CD14-positive monocyte (primary cell): ENCODE measurements around the gene NDP. TPM values are rescaled to one million over a fixed set of nuclear protein-coding genes. Genes with fewer than 3 reads are reported as not detected.

Experiments
- DNase-seq, 3 donors: peaks; one replicate each; pipeline ENCODE4 v3.0.0-alpha.2; 2011 to 2022
- H2AFZ ChIP-seq: 2 replicates; pipeline ENCODE4 v1.6.0; 2012; ENCODE audit warnings: mild to moderate bottlenecking, low read depth, low read length, inconsistent platforms; ENCODE audit not compliant: insufficient read depth, poor library complexity, severe bottlenecking
- H3K27ac ChIP-seq, 2 donors: 1 replicate in 1 of 2; 2 replicates in 1 of 2; pipeline ENCODE4 v1.5.1; 2012 to 2013; ENCODE audit warnings: low read length in 2 of 2, control low read depth in 1 of 2, inconsistent platforms in 1 of 2, low read depth in 1 of 2, mild to moderate bottlenecking in 1 of 2
- H3K27me3 ChIP-seq, 2 donors: one replicate each; pipeline versions ENCODE4 v1.6.0 to v1.6.1; 2011 to 2013; ENCODE audit warnings: low read length in 2 of 2; ENCODE audit not compliant: control insufficient read depth in 2 of 2, insufficient read depth in 2 of 2
- H3K36me3 ChIP-seq, 2 donors: replicated peaks in 1 of 2; 1 replicate in 1 of 2; 2 replicates in 1 of 2; pipeline versions ENCODE4 v1.5.1 to v1.6.1; 2012 to 2013; ENCODE audit warnings: low read length in 2 of 2, control low read depth in 1 of 2, inconsistent platforms in 1 of 2, mild to moderate bottlenecking in 1 of 2; ENCODE audit not compliant: insufficient read depth in 2 of 2, control insufficient read depth in 1 of 2
- H3K4me1 ChIP-seq, 2 donors: 1 replicate in 1 of 2; 2 replicates in 1 of 2; pipeline versions ENCODE4 v1.5.1 to v1.6.1; 2012 to 2013; ENCODE audit warnings: low read length in 2 of 2, control low read depth in 1 of 2, inconsistent platforms in 1 of 2, mild to moderate bottlenecking in 1 of 2, moderate library complexity in 1 of 2; ENCODE audit not compliant: insufficient read depth in 2 of 2, control insufficient read depth in 1 of 2
- H3K4me2 ChIP-seq: replicated peaks from 2 replicates; pipeline ENCODE3; 2012; ENCODE audit warnings: low read length, moderate library complexity, mild to moderate bottlenecking; ENCODE audit not compliant: poor library complexity, severe bottlenecking; ENCODE audit errors: extremely low read depth
- H3K4me3 ChIP-seq, 3 experiments: fragments of 200-600 bp in 1 of 3; sonication (generic) in 1 of 3; replicated peaks in 1 of 3; 1 replicate in 2 of 3; 2 replicates in 1 of 3; pipeline ENCODE4 v1.5.1; 2011 to 2013; ENCODE audit warnings: low read length in 3 of 3, mild to moderate bottlenecking in 3 of 3, control low read depth in 2 of 3, low read depth in 2 of 3, inconsistent platforms in 1 of 3, moderate library complexity in 1 of 3
- H3K79me2 ChIP-seq: 2 replicates; pipeline ENCODE4 v1.6.0; 2012; ENCODE audit warnings: mild to moderate bottlenecking, control low read depth, inconsistent platforms, low read length, moderate library complexity; ENCODE audit not compliant: insufficient read depth
- H3K9ac ChIP-seq: 2 replicates; pipeline ENCODE4 v1.6.0; 2017; ENCODE audit warnings: low read length, mild to moderate bottlenecking; ENCODE audit not compliant: insufficient read depth, poor library complexity, severe bottlenecking
- H3K9me3 ChIP-seq, 2 donors: replicated peaks in 1 of 2; 1 replicate in 1 of 2; 2 replicates in 1 of 2; pipeline versions ENCODE4 v1.5.1 to v1.6.1; 2012 to 2013; ENCODE audit warnings: low read length in 2 of 2, control low read depth in 1 of 2; ENCODE audit not compliant: control insufficient read depth in 1 of 2, insufficient read depth in 1 of 2
- H4K20me1 ChIP-seq: 2 replicates; pipeline ENCODE4 v1.6.0; 2012; ENCODE audit warnings: mild to moderate bottlenecking, low read length, control low read depth, moderate library complexity; ENCODE audit not compliant: insufficient read depth
- H3K27ac Mint-ChIP-seq, 7 donors: one replicate each; pipeline ENCODE4 v1.8.0; 2020; ENCODE audit warnings: mild to moderate bottlenecking in 7 of 7, mixed read lengths in 7 of 7, moderate library complexity in 6 of 7, inconsistent platforms in 2 of 7
- H3K27me3 Mint-ChIP-seq, 3 donors: one replicate each; pipeline ENCODE4 v1.8.0; 2021 to 2022; ENCODE audit warnings: low read depth in 3 of 3, mild to moderate bottlenecking in 3 of 3, mixed read lengths in 3 of 3, moderate library complexity in 3 of 3, inconsistent platforms in 1 of 3
- H3K36me3 Mint-ChIP-seq, 2 donors: one replicate each; pipeline ENCODE4 v1.8.0; 2020; ENCODE audit warnings: mixed read lengths in 2 of 2, inconsistent platforms in 1 of 2, mild to moderate bottlenecking in 1 of 2
- H3K4me1 Mint-ChIP-seq: one replicate; pipeline ENCODE4 v1.8.0; 2020; ENCODE audit warnings: mild to moderate bottlenecking, mixed read lengths
- H3K4me3 Mint-ChIP-seq, 2 donors: one replicate each; pipeline ENCODE4 v1.8.0; 2020; ENCODE audit warnings: mild to moderate bottlenecking in 2 of 2, mixed read lengths in 2 of 2, moderate library complexity in 1 of 2
- H3K9me3 Mint-ChIP-seq, 7 donors: one replicate each; pipeline ENCODE4 v1.8.0; 2020 to 2022; ENCODE audit warnings: mixed read lengths in 7 of 7, mild to moderate bottlenecking in 6 of 7, moderate library complexity in 6 of 7, inconsistent platforms in 2 of 7
- WGBS: methylation state at CpG from one replicate; pipeline ENCODE4 v1.1.5; 2013; ENCODE audit warnings: missing lambda C conversion rate; ENCODE audit not compliant: insufficient coverage; 5-methylcytosine and 5-hydroxymethylcytosine counted together
- intact Hi-C, 2 donors: fragments of 100-400 bp; cut with micrococcal nuclease; formaldehyde crosslinking; loops; one replicate each; pipeline versions ENCODE4 v1.15.0 to v1.15.1; 2023
- polyA minus RNA-seq: library from RNA; depleted of rRNA, polyadenylated mRNA; stranded (reverse); fragments of >200 nt; gene quantifications from 2 replicates; pipeline ENCODE4 v1.2.3, GENCODE V29; 2012
- polyA plus RNA-seq, 3 donors: library from polyadenylated mRNA; depleted of rRNA in 1 of 3; unstranded in 2 of 3; stranded (reverse) in 1 of 3; fragments of 300-500 nt in 2 of 3; fragments of >200 nt in 1 of 3; fragmentation: Illumina TruSeq in 2 of 3; gene quantifications; 1 replicate in 2 of 3; 2 replicates in 1 of 3; pipeline ENCODE4 v1.2.3, GENCODE V29; 2012 to 2021
- total RNA-seq, 12 experiments: library from RNA in 1 of 12; stranded (reverse) in 1 of 12; fragments of 120-200 nt in 1 of 12; gene quantifications; one replicate each; pipeline ENCODE4 v1.2.4 and lab custom pipeline; 2013 to 2026; ENCODE audit warnings: mixed read lengths in 6 of 12, inconsistent platforms in 1 of 12
- TF ChIP-seq, protein P1 (sequence below): fragments of 200-600 bp; IDR thresholded peaks from one replicate; pipeline ENCODE4 v1.8.0; 2022; ENCODE audit warnings: antibody characterized with exemption, mild to moderate bottlenecking

Gene NDP, protein sequence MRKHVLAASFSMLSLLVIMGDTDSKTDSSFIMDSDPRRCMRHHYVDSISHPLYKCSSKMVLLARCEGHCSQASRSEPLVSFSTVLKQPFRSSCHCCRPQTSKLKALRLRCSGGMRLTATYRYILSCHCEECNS
- total RNA-seq (2013) = not detected
- not detected for polyA plus RNA-seq
- not detected in 2 replicates for polyA minus RNA-seq
- 0 to 2.1 (median 0.08) reads per million in 11 experiments for total RNA-seq (lab: John Stamatoyannopoulos, UW)

DNA sequence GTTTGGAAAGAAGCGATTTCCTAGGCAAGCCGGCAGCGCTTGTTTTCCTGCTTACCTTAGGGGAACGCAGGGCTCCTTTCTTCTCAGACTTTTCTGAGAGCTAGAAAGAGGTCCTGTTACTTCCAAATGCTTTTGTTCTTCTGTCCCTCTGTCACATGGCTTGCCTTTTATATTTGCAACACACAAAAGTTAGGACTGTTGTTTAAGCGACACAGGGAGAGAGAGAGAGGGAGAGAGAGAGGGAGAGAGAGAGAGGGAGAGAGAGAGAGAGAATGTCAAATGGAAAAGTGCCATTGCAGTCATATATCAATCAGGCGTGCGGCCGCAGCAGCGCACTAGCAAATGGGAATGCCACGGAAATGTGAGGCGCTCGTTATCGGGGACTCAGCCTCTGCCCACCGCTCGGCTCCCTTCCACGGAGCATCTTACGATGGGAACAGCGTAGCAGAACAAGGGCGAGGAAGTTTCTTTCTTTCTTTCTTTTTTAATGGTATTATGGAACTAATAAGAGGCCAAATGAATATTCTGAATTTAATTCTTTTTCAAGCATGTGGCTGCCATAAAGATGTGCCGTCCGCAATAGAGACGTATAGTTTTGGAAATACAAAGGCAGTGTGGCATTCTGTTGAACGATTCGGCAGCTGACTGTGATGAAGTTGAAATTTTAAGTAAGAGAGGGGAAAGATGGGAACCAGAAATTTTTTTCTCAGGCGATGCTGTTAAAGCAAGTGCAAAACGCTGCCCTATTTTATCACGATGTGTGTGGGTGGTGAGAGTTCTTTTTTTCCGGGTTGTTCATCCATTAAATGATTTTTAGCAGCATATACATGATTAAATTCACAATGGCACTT lies at the start of gene NDP:
Gene NDP (minus strand): TSS at position 142 of the 851 bp plus-strand sequence. CDS start 14,745 bp downstream, outside the sequence.
- Histone ChIP-seq H3K79me2 (no peaks in the 10 kb centered on the region), H3K36me3 (no peaks in the 10 kb centered on the region), H3K27me3 (peaks cover 24 to 44% of the 10 kb centered on the region in 2 donors), H3K9me3 (no peaks in the 10 kb centered on the region), H3K4me2 (peak within 1 kb of the TSS; percentile 55), H3K4me3 (peak within 1 kb of the TSS in 1 of 3 experiments; percentile 49), H3K4me1 (peaks cover 0 to 9% of the 10 kb centered on the region in 2 donors), H2AFZ (peak within 1 kb of the TSS; percentile 2), H4K20me1 (no peaks in the 10 kb centered on the region), H3K9ac (no peak within 1 kb of the TSS), H3K27ac (no peak within 1 kb of the TSS)
- H3K4me3 Mint-ChIP-seq = peak within 1 kb of the TSS; percentile 73 to 88
- H3K4me1 Mint-ChIP-seq = peaks cover 17% of the 10 kb centered on the region
- H3K27ac Mint-ChIP-seq = peak within 1 kb of the TSS in 1 of 7 donors; percentile 61
- intact Hi-C loops = loop anchor here in 1 of 2 donors (10.0 kb wide), 1 partner anchor 51 kb away; no protein-coding TSS in a partner anchor
- TF ChIP-seq, protein P1, sequence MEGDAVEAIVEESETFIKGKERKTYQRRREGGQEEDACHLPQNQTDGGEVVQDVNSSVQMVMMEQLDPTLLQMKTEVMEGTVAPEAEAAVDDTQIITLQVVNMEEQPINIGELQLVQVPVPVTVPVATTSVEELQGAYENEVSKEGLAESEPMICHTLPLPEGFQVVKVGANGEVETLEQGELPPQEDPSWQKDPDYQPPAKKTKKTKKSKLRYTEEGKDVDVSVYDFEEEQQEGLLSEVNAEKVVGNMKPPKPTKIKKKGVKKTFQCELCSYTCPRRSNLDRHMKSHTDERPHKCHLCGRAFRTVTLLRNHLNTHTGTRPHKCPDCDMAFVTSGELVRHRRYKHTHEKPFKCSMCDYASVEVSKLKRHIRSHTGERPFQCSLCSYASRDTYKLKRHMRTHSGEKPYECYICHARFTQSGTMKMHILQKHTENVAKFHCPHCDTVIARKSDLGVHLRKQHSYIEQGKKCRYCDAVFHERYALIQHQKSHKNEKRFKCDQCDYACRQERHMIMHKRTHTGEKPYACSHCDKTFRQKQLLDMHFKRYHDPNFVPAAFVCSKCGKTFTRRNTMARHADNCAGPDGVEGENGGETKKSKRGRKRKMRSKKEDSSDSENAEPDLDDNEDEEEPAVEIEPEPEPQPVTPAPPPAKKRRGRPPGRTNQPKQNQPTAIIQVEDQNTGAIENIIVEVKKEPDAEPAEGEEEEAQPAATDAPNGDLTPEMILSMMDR = no peak
- H3K36me3 Mint-ChIP-seq = peaks cover 0 to 1% of the 10 kb centered on the region in 2 donors
- peaks cover 0 to 3% (median 0%) of the 10 kb centered on the region in 7 donors for H3K9me3 Mint-ChIP-seq
- no peak for DNase-seq
- 8% methylated on average over 7 of the region's 28 CpGs for WGBS
- H3K27me3 Mint-ChIP-seq = peaks cover 18 to 50% (median 29%) of the 10 kb centered on the region in 3 donors

DNA sequence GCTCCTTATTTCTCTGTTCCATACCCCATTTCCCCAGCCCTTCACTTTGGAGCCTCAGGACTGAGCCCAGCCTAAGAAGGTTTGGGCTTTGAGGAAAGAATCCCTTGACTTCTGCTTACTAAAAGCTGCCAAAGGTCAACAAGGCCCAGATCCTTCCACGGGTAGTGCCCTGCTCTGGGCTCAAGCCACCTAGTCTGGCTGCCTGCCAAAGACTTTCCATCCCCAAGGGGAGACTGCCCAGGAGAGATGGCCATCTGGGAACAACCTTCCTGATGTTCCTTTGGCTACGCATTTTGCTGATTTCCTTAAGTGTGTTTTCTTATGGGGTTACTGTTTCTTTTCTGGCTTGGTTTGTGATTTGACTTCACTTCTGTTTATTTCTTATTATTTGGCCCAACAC lies 49.8 kb upstream of the NDP start:
- no peak overlapping the region for H3K4me2 ChIP-seq
- intact Hi-C loops = loop anchor here in 1 of 2 donors (10.0 kb wide), 1 partner anchor 48 kb away; the partner anchor contains the start of gene NDP
- peaks cover 0 to 1% (median 0%) of the 10 kb centered on the region in 7 donors for H3K9me3 Mint-ChIP-seq
- no peaks in the 10 kb centered on the region for H4K20me1 ChIP-seq
- no CpG with 5 or more reads among the region's 2 CpGs for WGBS
- no peak for DNase-seq
- H3K27ac ChIP-seq = no peak overlapping the region
- H3K4me3 Mint-ChIP-seq = no peak overlapping the region
- peaks cover 0 to 1% of the 10 kb centered on the region in 2 donors for H3K27me3 ChIP-seq
- peaks cover 16% of the 10 kb centered on the region for H3K4me1 Mint-ChIP-seq
- no peaks in the 10 kb centered on the region for H3K36me3 ChIP-seq
- TF ChIP-seq, protein P1 = no peak
- no peaks in the 10 kb centered on the region for H3K36me3 Mint-ChIP-seq
- no peak overlapping the region for H3K9ac ChIP-seq
- H3K27ac Mint-ChIP-seq = peak overlapping the region in 1 of 7 donors; percentile 1
- H2AFZ ChIP-seq = no peak overlapping the region
- peaks cover 0 to 3% (median 0%) of the 10 kb centered on the region in 3 donors for H3K27me3 Mint-ChIP-seq
- H3K4me1 ChIP-seq = peaks cover 9 to 11% of the 10 kb centered on the region in 2 donors
- H3K4me3 ChIP-seq = no peak overlapping the region
- H3K9me3 ChIP-seq = no peaks in the 10 kb centered on the region
- H3K79me2 ChIP-seq = no peaks in the 10 kb centered on the region
